GM12878 (cell line): ENCODE data around the gene CAB39. TPM values are rescaled to one million over a fixed set of nuclear protein-coding genes. Genes with fewer than 3 reads are reported as not detected.

Experiments
- BMI1 ChIP-seq: fragments of 450-650 bp; IDR thresholded peaks from 2 replicates; pipeline ENCODE4 v1.6.1; 2016; ENCODE audit warnings: mild to moderate bottlenecking, moderate library complexity, borderline replicate concordance
- BRCA1 ChIP-seq: IDR thresholded peaks from 2 replicates; pipeline ENCODE4 v1.6.1; 2011; ENCODE audit warnings: low read depth, low read length, improper control_type of control experiment
- FOS ChIP-seq: IDR thresholded peaks from 3 replicates; pipeline ENCODE4 v1.6.1; 2011; ENCODE audit warnings: borderline replicate concordance; ENCODE audit not compliant: insufficient read length; ENCODE audit errors: extremely low read depth
- HDAC6 ChIP-seq: fragments of 200-600 bp; sonication (generic); IDR thresholded peaks from one replicate; pipeline ENCODE4 v1.8.0; 2017; ENCODE audit warnings: antibody characterized with exemption; ENCODE audit not compliant: unreplicated experiment
- KAT2A ChIP-seq: conservative IDR thresholded peaks from 2 replicates; pipeline ENCODE4 v1.6.1; 2011; ENCODE audit warnings: low read depth, low read length; ENCODE audit not compliant: control insufficient read depth
- MXI1 ChIP-seq: fragments of 150-350 bp; IDR thresholded peaks from 2 replicates; pipeline ENCODE4 v1.6.1; 2011; ENCODE audit warnings: low read depth, mild to moderate bottlenecking, inconsistent platforms, low read length, improper control_type of control experiment
- NFYA ChIP-seq: IDR thresholded peaks from 2 replicates; pipeline ENCODE4 v1.6.1; 2011; ENCODE audit warnings: low read depth, mild to moderate bottlenecking, low read length, improper control_type of control experiment, borderline replicate concordance
- NR2C2 ChIP-seq: IDR thresholded peaks from 2 replicates; pipeline ENCODE4 v1.6.1; 2011; ENCODE audit warnings: borderline replicate concordance, low read depth; ENCODE audit not compliant: control insufficient read depth, insufficient read length
- POLR2AphosphoS5 ChIP-seq: IDR thresholded peaks from 2 replicates; pipeline ENCODE4 v1.6.1; 2011; ENCODE audit warnings: mild to moderate bottlenecking, low read length, inconsistent platforms
- RAD51 ChIP-seq: fragments of 450-650 bp; IDR thresholded peaks from 2 replicates; pipeline ENCODE4 v1.6.1; 2016; ENCODE audit warnings: moderate library complexity, mild to moderate bottlenecking, inconsistent platforms
- SIN3A ChIP-seq: IDR thresholded peaks from 2 replicates; pipeline ENCODE4 v1.6.1; 2012; ENCODE audit warnings: low read depth, low read length, improper control_type of control experiment
- SMAD1 ChIP-seq: fragments of 450-650 bp; IDR thresholded peaks from 2 replicates; pipeline ENCODE4 v1.6.1; 2018; ENCODE audit warnings: mild to moderate bottlenecking, low read depth; ENCODE audit not compliant: partially characterized antibody
- SP1 ChIP-seq: IDR thresholded peaks from one replicate; pipeline ENCODE4 v1.6.1; 2011; ENCODE audit warnings: low read depth, low read length
- ZNF207 ChIP-seq: fragments of 450-650 bp; IDR thresholded peaks from 2 replicates; pipeline ENCODE4 v1.6.1; 2014; ENCODE audit warnings: antibody characterized with exemption, mild to moderate bottlenecking, borderline replicate concordance
- ZNF384 ChIP-seq: IDR thresholded peaks from 2 replicates; pipeline ENCODE4 v1.6.1; 2012; ENCODE audit warnings: low read depth, mild to moderate bottlenecking, low read length, improper control_type of control experiment, borderline replicate concordance
- polyA plus RNA-seq, 11 experiments: library from polyadenylated mRNA; depleted of rRNA in 4 of 11; unstranded in 6 of 11; stranded (reverse) in 5 of 11; fragments of >200 nt; fragmentation: Nextera tagmentation in 4 of 11; fragmentation: Illumina TruSeq in 1 of 11; extraction: Ambion mirVana in 4 of 11; extraction: Trizol in 1 of 11; gene quantifications; 1 replicate in 1 of 11; 2 replicates in 10 of 11; pipeline versions ENCODE4 v1.2.1 to v1.2.3, GENCODE V29; 2011 to 2016; ENCODE audit warnings: inconsistent platforms in 2 of 11, missing spikeins in 2 of 11, low read depth in 1 of 11
- total RNA-seq, 4 experiments: library from RNA; depleted of rRNA in 3 of 4; stranded (reverse); fragments of >200 nt in 3 of 4; fragmentation: Illumina TruSeq in 1 of 4; extraction: Trizol in 1 of 4; gene quantifications; 2 replicates each; pipeline versions ENCODE4 v1.2.1 to v1.2.3, GENCODE V29; 2013 to 2021
- TF ChIP-seq, protein P1 (sequence below): fragments of 450-650 bp; IDR thresholded peaks from 2 replicates; pipeline ENCODE4 v1.6.1; 2017; ENCODE audit warnings: antibody characterized with exemption, mild to moderate bottlenecking, moderate library complexity
- TF ChIP-seq, protein P2 (sequence below): fragments of 150-350 bp; IDR thresholded peaks from 2 replicates; pipeline ENCODE4 v1.6.1; 2016; ENCODE audit warnings: low read depth, low read length
- TF ChIP-seq, protein P3 (sequence below): fragments of 450-650 bp; IDR thresholded peaks from 2 replicates; pipeline ENCODE4 v1.6.1; 2014; ENCODE audit warnings: mild to moderate bottlenecking
- TF ChIP-seq, protein P4 (sequence below): fragments of 450-650 bp; formaldehyde crosslinking; IDR thresholded peaks from 2 replicates; pipeline ENCODE4 v1.5.0; 2022; ENCODE audit warnings: mild to moderate bottlenecking, missing genetic modification characterization

The CAB39 gene
- total and polyA plus RNA-seq, 10 of the 15 experiments (the other 5 are each of a cell fraction or from before 2014, with no cell fraction given), result 13.3 to 129 (median 62.9) TPM

DNA sequence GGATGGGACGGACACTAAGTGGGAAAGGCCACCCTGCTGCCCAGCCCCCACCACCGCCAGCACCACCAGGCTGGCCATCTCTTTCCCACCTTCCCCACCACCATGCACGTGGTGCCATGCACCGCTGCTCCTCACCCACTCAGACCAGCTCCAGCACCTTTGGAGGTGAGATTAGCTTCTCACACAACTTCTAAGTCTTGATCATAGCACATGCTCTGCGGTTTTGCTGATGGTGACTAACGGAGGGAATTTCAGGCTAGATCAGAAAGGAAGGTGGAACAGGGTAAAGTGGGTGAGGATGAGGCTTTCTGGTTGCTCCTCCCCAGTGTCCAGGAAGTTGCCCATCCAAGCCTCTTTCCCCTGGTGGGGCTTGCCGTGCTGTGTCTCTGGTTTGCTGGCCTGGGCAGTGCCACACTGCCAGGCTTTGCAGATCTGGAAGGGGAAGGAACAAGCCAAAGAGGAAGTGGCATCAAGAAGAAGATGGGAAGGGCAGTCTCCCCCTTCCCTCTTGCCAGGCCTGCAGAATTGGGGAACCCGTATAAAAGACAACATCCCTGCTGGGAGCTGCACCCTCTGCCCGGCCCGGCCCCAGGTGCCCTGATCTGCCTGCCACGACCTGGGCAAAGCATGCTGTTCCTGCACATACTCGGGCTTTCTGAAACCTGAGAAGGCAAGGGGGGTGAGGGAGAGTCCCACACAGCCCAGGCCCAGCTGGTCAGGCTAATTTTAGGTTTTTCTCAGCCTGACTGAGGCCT is 44.3 kb upstream of the CAB39 start (continued):
- TF ChIP-seq, protein P1, sequence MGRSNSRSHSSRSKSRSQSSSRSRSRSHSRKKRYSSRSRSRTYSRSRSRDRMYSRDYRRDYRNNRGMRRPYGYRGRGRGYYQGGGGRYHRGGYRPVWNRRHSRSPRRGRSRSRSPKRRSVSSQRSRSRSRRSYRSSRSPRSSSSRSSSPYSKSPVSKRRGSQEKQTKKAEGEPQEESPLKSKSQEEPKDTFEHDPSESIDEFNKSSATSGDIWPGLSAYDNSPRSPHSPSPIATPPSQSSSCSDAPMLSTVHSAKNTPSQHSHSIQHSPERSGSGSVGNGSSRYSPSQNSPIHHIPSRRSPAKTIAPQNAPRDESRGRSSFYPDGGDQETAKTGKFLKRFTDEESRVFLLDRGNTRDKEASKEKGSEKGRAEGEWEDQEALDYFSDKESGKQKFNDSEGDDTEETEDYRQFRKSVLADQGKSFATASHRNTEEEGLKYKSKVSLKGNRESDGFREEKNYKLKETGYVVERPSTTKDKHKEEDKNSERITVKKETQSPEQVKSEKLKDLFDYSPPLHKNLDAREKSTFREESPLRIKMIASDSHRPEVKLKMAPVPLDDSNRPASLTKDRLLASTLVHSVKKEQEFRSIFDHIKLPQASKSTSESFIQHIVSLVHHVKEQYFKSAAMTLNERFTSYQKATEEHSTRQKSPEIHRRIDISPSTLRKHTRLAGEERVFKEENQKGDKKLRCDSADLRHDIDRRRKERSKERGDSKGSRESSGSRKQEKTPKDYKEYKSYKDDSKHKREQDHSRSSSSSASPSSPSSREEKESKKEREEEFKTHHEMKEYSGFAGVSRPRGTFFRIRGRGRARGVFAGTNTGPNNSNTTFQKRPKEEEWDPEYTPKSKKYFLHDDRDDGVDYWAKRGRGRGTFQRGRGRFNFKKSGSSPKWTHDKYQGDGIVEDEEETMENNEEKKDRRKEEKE, result no peak
- TF ChIP-seq, protein P2, sequence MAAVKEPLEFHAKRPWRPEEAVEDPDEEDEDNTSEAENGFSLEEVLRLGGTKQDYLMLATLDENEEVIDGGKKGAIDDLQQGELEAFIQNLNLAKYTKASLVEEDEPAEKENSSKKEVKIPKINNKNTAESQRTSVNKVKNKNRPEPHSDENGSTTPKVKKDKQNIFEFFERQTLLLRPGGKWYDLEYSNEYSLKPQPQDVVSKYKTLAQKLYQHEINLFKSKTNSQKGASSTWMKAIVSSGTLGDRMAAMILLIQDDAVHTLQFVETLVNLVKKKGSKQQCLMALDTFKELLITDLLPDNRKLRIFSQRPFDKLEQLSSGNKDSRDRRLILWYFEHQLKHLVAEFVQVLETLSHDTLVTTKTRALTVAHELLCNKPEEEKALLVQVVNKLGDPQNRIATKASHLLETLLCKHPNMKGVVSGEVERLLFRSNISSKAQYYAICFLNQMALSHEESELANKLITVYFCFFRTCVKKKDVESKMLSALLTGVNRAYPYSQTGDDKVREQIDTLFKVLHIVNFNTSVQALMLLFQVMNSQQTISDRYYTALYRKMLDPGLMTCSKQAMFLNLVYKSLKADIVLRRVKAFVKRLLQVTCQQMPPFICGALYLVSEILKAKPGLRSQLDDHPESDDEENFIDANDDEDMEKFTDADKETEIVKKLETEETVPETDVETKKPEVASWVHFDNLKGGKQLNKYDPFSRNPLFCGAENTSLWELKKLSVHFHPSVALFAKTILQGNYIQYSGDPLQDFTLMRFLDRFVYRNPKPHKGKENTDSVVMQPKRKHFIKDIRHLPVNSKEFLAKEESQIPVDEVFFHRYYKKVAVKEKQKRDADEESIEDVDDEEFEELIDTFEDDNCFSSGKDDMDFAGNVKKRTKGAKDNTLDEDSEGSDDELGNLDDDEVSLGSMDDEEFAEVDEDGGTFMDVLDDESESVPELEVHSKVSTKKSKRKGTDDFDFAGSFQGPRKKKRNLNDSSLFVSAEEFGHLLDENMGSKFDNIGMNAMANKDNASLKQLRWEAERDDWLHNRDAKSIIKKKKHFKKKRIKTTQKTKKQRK, result no peak
- TF ChIP-seq ZNF207 (0 out of 2 replicates have a peak, but pooled peaks have one; percentile 29), RAD51 (peak; percentile 69; the same call in 1 of the 2 replicates), SMAD1 (no peak), SP1 (peak; percentile 59), ZNF384 (no peak; the same call in 1 of the 2 replicates), NFYA (no peak), MXI1 (no peak), BMI1 (peak; percentile 70), SIN3A (no peak), NR2C2 (no peak), KAT2A (no peak), HDAC6 (no peak), POLR2AphosphoS5 (peak; percentile 34; the same call in 1 of the 2 replicates), FOS (no peak), BRCA1 (no peak)
- TF ChIP-seq, protein P3, sequence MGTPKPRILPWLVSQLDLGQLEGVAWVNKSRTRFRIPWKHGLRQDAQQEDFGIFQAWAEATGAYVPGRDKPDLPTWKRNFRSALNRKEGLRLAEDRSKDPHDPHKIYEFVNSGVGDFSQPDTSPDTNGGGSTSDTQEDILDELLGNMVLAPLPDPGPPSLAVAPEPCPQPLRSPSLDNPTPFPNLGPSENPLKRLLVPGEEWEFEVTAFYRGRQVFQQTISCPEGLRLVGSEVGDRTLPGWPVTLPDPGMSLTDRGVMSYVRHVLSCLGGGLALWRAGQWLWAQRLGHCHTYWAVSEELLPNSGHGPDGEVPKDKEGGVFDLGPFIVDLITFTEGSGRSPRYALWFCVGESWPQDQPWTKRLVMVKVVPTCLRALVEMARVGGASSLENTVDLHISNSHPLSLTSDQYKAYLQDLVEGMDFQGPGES, result no peak
- TF ChIP-seq, protein P4, sequence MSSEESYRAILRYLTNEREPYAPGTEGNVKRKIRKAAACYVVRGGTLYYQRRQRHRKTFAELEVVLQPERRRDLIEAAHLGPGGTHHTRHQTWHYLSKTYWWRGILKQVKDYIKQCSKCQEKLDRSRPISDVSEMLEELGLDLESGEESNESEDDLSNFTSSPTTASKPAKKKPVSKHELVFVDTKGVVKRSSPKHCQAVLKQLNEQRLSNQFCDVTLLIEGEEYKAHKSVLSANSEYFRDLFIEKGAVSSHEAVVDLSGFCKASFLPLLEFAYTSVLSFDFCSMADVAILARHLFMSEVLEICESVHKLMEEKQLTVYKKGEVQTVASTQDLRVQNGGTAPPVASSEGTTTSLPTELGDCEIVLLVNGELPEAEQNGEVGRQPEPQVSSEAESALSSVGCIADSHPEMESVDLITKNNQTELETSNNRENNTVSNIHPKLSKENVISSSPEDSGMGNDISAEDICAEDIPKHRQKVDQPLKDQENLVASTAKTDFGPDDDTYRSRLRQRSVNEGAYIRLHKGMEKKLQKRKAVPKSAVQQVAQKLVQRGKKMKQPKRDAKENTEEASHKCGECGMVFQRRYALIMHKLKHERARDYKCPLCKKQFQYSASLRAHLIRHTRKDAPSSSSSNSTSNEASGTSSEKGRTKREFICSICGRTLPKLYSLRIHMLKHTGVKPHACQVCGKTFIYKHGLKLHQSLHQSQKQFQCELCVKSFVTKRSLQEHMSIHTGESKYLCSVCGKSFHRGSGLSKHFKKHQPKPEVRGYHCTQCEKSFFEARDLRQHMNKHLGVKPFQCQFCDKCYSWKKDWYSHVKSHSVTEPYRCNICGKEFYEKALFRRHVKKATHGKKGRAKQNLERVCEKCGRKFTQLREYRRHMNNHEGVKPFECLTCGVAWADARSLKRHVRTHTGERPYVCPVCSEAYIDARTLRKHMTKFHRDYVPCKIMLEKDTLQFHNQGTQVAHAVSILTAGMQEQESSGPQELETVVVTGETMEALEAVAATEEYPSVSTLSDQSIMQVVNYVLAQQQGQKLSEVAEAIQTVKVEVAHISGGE (CRISPR knock-in tag), result no peak
